Measurements from ENCODE around the gene MEDAG. TPM values are rescaled to one million over a fixed set of nuclear protein-coding genes. Genes with fewer than 3 reads are reported as not detected.

MEDAG gene
- total RNA-seq, 4 donors from 2014 or later = 10.3 to 15.9 (median 14.8) TPM

DNA sequence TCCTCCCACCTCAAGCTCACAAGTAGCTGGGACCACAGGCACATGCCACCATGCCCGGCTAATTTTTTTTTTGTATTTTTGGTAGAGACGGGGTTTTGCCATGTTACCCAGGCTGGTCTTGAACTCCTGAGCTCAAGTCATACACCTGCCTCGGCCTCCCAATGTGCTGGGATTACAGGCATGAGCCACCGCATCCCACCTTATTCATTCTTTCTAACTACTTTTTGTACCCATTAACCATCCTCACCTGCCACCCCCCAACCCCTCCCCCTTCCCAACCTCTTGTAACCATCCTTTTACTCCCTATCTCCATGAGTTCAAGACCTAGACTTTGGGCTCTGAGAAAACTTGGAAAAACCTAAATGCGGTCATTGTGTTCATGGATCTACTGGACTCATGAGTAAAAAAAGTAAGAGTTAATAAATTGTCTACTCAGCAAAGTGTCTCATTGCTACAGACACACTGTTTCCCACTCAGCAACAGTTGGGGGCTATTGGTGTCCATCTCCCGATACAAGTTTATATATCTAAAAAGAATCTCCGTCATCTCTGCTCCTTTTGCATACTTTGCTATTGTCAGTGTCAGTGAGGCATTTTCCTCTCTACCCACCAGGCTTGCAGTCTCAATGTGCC is 44.1 kb upstream of the MEDAG start:
- H3K36me3 ChIP-seq = no peaks in the 10 kb centered on the region
- H3K4me1 ChIP-seq = peaks cover 24% of the 10 kb centered on the region
- H3K4me3 ChIP-seq = no peak overlapping the region
- no peak overlapping the region for H3K27ac ChIP-seq
- no peak for DNase-seq (ENCODE audit: low spot score in 2 of 2)
- H3K9me3 ChIP-seq = no peaks in the 10 kb centered on the region
- H3K27me3 ChIP-seq = no peaks in the 10 kb centered on the region
- WGBS = 95% methylated on average over 7 of the region's 7 CpGs
- no peak for TF ChIP-seq EP300 (IDR thresholded peaks at IDR 0.05)

DNA sequence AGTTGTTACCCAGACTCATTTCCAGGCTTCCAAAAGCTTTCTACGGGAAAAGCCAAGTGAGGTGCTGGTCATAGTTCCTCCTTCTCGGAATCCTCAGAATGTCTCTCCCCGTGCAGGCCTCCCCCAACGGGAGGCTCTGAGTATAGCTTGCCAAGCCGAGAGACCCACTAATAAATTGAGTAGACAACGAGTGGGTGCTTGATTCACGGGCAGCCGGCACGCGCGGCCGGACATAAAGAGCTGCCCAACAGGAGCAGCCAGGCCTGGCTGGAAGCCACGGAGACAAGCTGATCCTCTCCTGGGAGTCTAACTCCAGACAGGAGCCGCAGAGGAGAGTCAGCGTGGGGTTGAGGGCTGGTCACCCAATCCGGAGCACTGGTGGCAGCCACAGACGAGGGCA is 43.4 kb upstream of the MEDAG start:
- DNase-seq (ENCODE audit: low spot score in 2 of 2) = no peak
- Histone ChIP-seq H3K4me3 (no peak overlapping the region), H3K27ac (no peak overlapping the region), H3K27me3 (no peaks in the 10 kb centered on the region), H3K36me3 (no peaks in the 10 kb centered on the region), H3K4me1 (peaks cover 24% of the 10 kb centered on the region), H3K9me3 (no peaks in the 10 kb centered on the region)
- TF ChIP-seq EP300 (IDR thresholded peaks at IDR 0.05) = no peak
- no peak for TF ChIP-seq POLR2AphosphoS5 (IDR thresholded peaks at IDR 0.05)
- 78% methylated on average over 9 of the region's 17 CpGs for WGBS

DNA sequence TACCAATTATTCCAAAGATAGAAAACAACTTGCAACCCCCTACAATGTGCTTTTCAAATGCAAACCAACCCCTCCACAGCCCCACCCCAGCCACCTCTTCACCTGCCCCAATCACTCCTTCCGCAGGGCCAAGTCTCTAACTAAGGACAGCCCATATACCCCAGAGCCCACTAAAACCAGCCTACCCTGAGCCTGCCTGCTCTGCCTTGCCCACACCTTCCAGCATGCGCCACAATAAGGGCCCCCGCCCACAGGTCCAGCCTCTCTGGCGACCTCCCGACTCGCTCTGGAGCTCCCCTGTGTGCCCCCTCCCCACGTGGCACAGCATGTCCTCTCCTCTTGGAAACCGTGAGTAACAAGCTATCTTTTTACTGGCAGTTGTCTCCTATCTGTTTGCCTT is 42.8 kb upstream of the MEDAG start:
- Histone ChIP-seq H3K9me3 (no peaks in the 10 kb centered on the region), H3K27ac (no peak overlapping the region), H3K36me3 (no peaks in the 10 kb centered on the region), H3K4me1 (peaks cover 24% of the 10 kb centered on the region), H3K27me3 (no peaks in the 10 kb centered on the region), H3K4me3 (no peak overlapping the region)
- DNase-seq (ENCODE audit: low spot score in 2 of 2) = no peak
- WGBS = 90% methylated on average over 8 of the region's 8 CpGs
- TF ChIP-seq POLR2AphosphoS5 (IDR thresholded peaks at IDR 0.05) (no peak), EP300 (IDR thresholded peaks at IDR 0.05) (no peak), POLR2A (IDR thresholded peaks at IDR 0.05) (no peak)
- TF ChIP-seq, protein P1, sequence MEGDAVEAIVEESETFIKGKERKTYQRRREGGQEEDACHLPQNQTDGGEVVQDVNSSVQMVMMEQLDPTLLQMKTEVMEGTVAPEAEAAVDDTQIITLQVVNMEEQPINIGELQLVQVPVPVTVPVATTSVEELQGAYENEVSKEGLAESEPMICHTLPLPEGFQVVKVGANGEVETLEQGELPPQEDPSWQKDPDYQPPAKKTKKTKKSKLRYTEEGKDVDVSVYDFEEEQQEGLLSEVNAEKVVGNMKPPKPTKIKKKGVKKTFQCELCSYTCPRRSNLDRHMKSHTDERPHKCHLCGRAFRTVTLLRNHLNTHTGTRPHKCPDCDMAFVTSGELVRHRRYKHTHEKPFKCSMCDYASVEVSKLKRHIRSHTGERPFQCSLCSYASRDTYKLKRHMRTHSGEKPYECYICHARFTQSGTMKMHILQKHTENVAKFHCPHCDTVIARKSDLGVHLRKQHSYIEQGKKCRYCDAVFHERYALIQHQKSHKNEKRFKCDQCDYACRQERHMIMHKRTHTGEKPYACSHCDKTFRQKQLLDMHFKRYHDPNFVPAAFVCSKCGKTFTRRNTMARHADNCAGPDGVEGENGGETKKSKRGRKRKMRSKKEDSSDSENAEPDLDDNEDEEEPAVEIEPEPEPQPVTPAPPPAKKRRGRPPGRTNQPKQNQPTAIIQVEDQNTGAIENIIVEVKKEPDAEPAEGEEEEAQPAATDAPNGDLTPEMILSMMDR (IDR thresholded peaks at IDR 0.05) = no peak

DNA sequence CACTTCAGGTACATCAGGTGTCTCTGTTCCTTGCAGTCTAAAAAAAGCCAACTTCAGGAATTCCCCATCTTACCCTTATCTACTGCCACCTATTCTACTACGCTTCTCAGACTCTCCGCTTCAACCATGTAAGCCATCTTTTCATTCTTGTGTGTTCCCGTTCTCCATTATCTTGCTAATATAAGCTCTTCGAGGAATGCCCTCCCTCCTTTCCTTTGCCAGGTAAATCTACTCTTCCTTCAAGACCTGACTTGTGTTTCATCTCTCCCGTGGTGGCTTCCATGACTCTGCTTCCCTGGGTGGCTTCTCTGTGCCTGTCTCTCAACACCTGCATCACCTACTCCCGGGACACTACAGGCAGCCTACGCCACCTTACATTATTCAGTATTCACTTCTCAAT is 42.3 kb upstream of the MEDAG start:
- WGBS = 84% methylated on average over 7 of the region's 7 CpGs
- DNase-seq (ENCODE audit: low spot score in 2 of 2) = no peak
- Histone ChIP-seq H3K4me1 (peaks cover 24% of the 10 kb centered on the region), H3K27ac (peak overlapping the region; percentile 86), H3K4me3 (no peak overlapping the region), H3K9me3 (no peaks in the 10 kb centered on the region), H3K27me3 (no peaks in the 10 kb centered on the region), H3K36me3 (no peaks in the 10 kb centered on the region)
- no peak for TF ChIP-seq POLR2A (IDR thresholded peaks at IDR 0.05)
- TF ChIP-seq POLR2AphosphoS5 (IDR thresholded peaks at IDR 0.05) = no peak
- no peak for TF ChIP-seq EP300 (IDR thresholded peaks at IDR 0.05)
- TF ChIP-seq, protein P1 (IDR thresholded peaks at IDR 0.05) = no peak

DNA sequence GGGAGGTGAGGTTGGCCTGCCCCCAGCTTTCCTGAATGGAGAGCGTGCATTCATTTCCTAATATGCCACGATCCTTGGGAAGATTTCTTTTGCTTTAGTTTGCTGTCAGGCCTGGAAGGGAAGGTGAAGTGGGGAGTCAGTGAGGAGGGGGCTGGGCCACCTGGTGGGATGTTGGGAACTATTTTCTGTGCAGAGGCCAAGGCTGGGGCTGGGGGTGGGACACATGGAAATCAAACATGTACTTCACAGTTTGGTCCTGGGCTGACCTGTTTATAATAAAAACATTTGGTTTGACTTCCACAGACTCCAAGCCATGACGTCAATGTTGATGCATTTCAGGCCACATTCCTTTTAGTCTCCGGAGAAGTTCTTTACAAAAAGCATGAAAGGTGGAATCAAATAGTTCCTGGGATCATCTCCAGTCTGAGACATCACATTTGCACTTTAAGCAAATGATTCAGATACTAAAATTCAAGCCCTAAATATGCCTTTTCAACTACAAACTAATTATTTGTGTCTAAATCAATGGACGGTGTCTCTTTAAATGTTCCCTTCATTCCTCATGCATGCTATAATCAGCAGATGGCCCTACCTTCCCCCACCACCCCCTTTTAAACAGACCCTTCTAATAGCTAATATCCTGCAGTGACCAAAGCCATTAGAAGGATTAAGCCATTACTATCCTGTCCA is 41.5 kb upstream of the MEDAG start:
- Histone ChIP-seq H3K36me3 (no peaks in the 10 kb centered on the region), H3K27me3 (no peaks in the 10 kb centered on the region), H3K27ac (peak overlapping the region; percentile 86), H3K9me3 (no peaks in the 10 kb centered on the region), H3K4me1 (peaks cover 27% of the 10 kb centered on the region), H3K4me3 (no peak overlapping the region)
- TF ChIP-seq, protein P1 (IDR thresholded peaks at IDR 0.05) = no peak
- no peak for TF ChIP-seq POLR2A (IDR thresholded peaks at IDR 0.05)
- TF ChIP-seq EP300 (IDR thresholded peaks at IDR 0.05) = no peak
- no peak for TF ChIP-seq POLR2AphosphoS5 (IDR thresholded peaks at IDR 0.05)
- WGBS = 60% methylated on average over 5 of the region's 5 CpGs
- DNase-seq (ENCODE audit: low spot score in 2 of 2) = no peak

DNA sequence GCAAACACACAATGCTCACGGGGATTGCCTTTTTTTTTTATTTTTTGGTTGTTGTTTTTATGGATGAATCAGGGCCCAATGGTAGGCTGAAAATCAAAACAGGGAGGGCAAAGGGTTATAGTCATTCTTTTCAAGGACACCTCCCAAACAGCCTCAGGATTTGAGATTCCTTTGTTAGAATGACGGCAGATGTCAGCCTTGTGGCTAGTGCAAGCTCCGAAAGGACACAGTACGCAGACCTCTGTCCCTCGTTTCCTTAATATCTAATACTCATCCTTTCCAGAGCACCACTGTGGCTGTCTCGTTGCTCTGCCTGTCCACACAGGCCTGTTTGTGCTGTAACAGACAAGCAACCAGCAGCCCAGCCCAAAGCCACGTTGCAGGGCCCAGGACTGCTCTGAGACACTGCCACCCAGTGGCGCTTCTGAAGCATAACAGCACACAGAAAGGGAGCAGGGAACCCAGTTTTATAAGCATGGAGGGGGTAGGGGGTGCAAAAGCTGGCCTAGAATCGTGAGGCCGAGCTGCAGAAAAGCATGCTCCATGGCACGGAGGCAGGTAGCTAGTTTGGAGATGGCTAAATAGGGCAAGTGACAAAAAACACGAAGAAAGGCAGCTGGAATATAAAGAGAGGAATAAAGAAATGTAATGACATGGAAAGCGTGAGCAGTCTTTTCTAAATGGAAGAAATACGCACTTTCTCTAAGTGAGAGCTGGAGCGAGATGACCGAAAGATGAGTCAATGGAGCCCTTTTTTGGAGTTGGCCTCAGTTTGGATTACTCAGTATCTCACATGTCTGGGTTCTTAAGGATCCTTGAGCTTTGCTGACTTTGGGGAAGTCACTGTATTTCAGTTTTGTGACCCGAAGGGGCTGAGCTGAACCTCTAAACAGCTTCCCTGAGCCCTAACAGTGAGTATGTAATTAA is 40.7 kb upstream of the MEDAG start:
- H3K36me3 ChIP-seq = no peaks in the 10 kb centered on the region
- peaks cover 34% of the 10 kb centered on the region for H3K4me1 ChIP-seq
- DNase-seq (ENCODE audit: low spot score in 2 of 2) = peak; percentile 91
- WGBS = 14% methylated on average over 17 of the region's 17 CpGs
- H3K9me3 ChIP-seq = no peaks in the 10 kb centered on the region
- TF ChIP-seq POLR2A (IDR thresholded peaks at IDR 0.05) = peak in 1 of 2 donors; percentile 7
- TF ChIP-seq POLR2AphosphoS5 (IDR thresholded peaks at IDR 0.05) = peak in 1 of 3 donors; percentile 56
- TF ChIP-seq, protein P1 (IDR thresholded peaks at IDR 0.05) = peak; percentile 85 to 90
- no peak for TF ChIP-seq EP300 (IDR thresholded peaks at IDR 0.05)
- H3K27me3 ChIP-seq = no peaks in the 10 kb centered on the region
- no peak overlapping the region for H3K4me3 ChIP-seq
- peak overlapping the region; percentile 86 for H3K27ac ChIP-seq

All from suprapubic skin (tissue), 4 donors.